ENCODE data around the gene TBC1D32. TPM values are rescaled to one million over a fixed set of nuclear protein-coding genes. Genes with fewer than 3 reads are reported as not detected.
A peak's percentile ranks its signal among the peaks of the same experiment; 100 is the strongest.
"Not testable (repeated sequence)": the region's sequence is repeated elsewhere in the genome, so short reads cannot be mapped to it uniquely, and the experiment has no call there.

The TBC1D32 gene, protein sequence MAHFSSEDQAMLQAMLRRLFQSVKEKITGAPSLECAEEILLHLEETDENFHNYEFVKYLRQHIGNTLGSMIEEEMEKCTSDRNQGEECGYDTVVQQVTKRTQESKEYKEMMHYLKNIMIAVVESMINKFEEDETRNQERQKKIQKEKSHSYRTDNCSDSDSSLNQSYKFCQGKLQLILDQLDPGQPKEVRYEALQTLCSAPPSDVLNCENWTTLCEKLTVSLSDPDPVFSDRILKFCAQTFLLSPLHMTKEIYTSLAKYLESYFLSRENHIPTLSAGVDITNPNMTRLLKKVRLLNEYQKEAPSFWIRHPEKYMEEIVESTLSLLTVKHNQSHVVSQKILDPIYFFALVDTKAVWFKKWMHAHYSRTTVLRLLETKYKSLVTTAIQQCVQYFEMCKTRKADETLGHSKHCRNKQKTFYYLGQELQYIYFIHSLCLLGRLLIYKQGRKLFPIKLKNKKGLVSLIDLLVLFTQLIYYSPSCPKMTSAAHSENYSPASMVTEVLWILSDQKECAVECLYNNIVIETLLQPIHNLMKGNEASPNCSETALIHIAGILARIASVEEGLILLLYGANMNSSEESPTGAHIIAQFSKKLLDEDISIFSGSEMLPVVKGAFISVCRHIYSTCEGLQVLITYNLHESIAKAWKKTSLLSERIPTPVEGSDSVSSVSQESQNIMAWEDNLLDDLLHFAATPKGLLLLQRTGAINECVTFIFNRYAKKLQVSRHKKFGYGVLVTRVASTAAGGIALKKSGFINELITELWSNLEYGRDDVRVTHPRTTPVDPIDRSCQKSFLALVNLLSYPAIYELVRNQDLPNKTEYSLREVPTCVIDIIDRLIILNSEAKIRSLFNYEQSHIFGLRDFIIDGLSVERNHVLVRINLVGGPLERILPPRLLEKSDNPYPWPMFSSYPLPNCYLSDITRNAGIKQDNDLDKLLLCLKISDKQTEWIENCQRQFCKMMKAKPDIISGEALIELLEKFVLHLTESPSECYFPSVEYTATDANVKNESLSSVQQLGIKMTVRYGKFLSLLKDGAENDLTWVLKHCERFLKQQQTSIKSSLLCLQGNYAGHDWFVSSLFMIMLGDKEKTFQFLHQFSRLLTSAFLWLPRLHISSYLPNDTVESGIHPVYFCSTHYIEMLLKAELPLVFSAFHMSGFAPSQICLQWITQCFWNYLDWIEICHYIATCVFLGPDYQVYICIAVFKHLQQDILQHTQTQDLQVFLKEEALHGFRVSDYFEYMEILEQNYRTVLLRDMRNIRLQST
- total RNA-seq, result 10 to 100 TPM in 1 of 2 donors, 1 to 10 TPM in 1; 7.5 to 11.8 TPM

DNA sequence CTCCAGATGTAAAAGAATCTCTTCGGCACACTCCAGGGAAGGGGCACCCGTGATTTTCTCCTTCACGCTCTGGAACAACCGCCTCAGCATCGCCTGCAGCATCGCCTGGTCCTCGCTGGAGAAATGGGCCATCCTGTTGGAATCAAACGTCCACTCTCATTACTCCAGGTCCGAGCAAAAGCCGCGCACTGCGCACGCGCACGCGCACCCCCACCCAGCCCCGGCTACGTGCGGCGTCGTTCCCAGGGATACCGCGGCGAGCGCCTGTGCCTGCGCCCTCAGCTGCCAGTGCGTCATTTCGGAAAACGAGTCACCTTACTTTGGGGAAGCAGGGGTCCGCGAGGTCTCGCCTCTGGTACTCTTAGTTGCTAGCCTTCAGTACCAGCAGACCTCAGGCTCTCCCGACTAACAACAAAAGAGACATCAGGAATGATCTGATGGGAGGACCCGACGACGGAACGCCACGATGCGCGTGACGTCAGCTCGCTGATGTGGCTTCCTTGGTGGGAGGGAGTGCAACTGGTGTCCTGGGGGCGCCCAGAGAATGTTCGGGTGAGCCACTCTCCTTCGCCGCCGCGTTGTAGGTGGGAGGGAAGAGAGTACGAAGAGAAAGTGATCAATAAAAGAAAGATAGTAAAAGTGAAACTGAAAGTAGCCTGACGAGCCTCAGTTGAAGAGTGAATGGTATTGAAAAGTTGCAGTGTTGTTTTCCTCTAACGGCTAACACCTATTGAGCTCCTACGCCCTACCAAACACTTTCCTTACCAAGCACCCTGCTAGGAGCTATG, at the start of gene TBC1D32:
Gene TBC1D32 (minus strand): TSS at position 182 of the 788 bp plus-strand sequence. CDS start 50 bp downstream, at position 132.
- ATAC-seq (peak; percentile 96 to 97), DNase-seq (ENCODE audit: low spot score) (peak; percentile 88)
- H3K27me3 Mint-ChIP-seq, result peaks cover 2% of the 10 kb centered on the region in 2 donors
- H3K4me3 Mint-ChIP-seq, result peak within 1 kb of the TSS; percentile 96
- H3K9me3 Mint-ChIP-seq, result no peaks in the 10 kb centered on the region
- H3K27ac Mint-ChIP-seq, result peak within 1 kb of the TSS; percentile 91 to 95
- no peaks in the 10 kb centered on the region for H3K36me3 Mint-ChIP-seq
- peaks cover 18 to 28% of the 10 kb centered on the region in 2 donors for H3K4me1 Mint-ChIP-seq (ENCODE audit: low read depth in 2 of 2)

DNA sequence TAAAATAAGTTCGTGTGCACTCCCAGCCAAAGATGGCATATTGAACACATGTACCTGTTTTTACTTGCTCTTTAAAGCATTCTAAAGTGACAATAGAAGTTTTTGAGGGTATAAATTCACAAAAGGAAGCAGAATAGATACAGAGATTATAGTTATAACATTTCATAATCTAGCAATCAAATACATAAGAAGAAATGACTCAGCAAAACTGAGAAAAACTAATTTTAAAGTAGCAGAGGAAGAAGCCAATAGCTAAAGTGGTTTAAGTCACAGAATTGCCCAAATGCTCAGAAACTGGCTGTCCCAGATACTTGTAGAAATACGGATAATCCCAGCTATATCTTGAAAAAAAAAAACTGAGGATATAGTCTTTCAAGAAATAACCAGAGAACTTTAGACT, 49.2 kb upstream of the TBC1D32 start:
- Mint-ChIP-seq H3K27me3 (peaks cover 5 to 11% of the 10 kb centered on the region in 2 donors), H3K4me1 (ENCODE audit: low read depth in 2 of 2) (no peaks in the 10 kb centered on the region), H3K27ac (no peak overlapping the region), H3K4me3 (no peak overlapping the region), H3K9me3 (no peaks in the 10 kb centered on the region), H3K36me3 (no peaks in the 10 kb centered on the region)
- DNase-seq (ENCODE audit: low spot score) (no peak), ATAC-seq (no peak)

DNA sequence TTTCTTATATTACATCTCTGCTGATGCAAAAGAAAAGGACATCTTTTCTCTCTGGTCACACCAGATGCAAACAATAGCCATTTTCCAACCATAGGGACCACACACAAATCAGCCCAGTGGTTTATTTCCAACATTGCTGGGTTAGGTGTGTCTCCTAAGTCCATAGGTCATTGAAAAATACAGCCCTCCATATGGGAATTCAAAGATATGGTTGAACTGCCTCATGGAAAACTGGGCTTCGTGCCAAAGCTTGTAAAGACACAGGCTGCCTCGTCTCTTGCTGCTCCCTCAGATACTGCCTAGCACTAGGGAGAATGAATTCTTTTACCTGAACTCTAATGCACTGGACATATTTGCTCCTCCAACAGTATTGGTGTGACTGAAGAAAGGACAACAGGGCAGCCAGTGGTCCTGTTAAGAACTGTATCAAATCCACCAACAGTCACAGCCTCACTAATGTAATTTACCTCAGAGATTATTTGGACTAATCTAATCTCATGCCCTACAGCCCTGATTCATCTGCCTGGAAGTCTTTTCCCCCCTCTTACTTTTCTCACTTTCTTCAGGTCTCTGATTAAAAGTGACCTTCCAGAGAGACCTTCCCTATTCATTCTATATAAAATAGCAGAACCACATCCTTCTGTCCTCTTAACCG, 48.3 kb upstream of the TBC1D32 start:
- no peaks in the 10 kb centered on the region for H3K4me1 Mint-ChIP-seq (ENCODE audit: low read depth in 2 of 2)
- H3K4me3 Mint-ChIP-seq, result no peak overlapping the region

DNA sequence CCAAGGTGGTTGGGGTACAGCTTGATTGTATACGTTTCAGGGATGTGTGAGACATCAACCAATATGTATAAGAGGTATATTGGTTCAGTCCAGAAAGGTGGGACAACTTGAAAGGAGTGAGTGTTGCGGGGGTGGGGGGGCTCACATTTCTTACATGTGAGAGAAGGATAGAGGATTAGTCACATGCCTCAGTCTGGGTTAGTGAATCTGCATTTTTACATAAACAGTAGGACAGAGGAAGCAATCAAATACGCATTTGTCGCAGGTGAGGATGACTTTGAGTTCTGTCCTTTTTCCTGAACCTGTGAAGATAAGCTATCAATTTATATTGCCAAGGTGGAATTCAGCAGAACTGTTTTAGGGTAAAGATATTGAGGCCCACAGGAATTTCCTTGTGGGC, 42.1 kb upstream of the TBC1D32 start:
- Mint-ChIP-seq H3K4me3 (no peak overlapping the region), H3K36me3 (no peaks in the 10 kb centered on the region), H3K27me3 (peaks cover 3 to 17% of the 10 kb centered on the region in 2 donors), H3K27ac (no peak overlapping the region), H3K4me1 (ENCODE audit: low read depth in 2 of 2) (no peaks in the 10 kb centered on the region), H3K9me3 (no peaks in the 10 kb centered on the region)
- ATAC-seq (no peak), DNase-seq (ENCODE audit: low spot score) (no peak)

More for the DNA sequence above, 48.3 kb upstream of the TBC1D32 start:
- no peak overlapping the region for H3K27ac Mint-ChIP-seq
- ATAC-seq (no peak), DNase-seq (ENCODE audit: low spot score) (no peak)
- H3K36me3 Mint-ChIP-seq, result no peaks in the 10 kb centered on the region
- H3K9me3 Mint-ChIP-seq, result no peaks in the 10 kb centered on the region
- peaks cover 2 to 15% of the 10 kb centered on the region in 2 donors for H3K27me3 Mint-ChIP-seq

DNA sequence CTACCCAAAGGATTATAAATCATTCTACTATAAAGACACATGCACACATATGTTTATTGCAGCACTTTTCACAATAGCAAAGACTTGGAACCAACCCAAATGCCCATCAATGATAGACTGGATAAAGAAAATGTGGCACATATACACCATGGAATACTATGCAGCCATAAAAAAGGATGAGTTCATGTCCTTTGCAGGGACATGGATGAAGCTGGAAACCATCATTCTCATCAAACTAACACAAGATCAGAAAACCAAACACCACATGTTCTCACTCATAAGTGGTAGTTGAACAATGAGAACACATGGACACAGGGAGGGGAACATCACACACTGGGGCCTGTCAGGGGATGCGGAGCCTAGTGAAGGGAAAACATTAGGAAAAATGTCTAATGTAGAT, 39.9 kb upstream of the TBC1D32 start:
- H3K27ac Mint-ChIP-seq; DNase-seq (ENCODE audit: low spot score); H3K9me3 Mint-ChIP-seq; H3K4me3 Mint-ChIP-seq; H3K36me3 Mint-ChIP-seq; ATAC-seq; H3K4me1 Mint-ChIP-seq (ENCODE audit: low read depth in 2 of 2): not testable (repeated sequence)
- H3K27me3 Mint-ChIP-seq, result peaks cover 8 to 36% of the 10 kb centered on the region in 2 donors

DNA sequence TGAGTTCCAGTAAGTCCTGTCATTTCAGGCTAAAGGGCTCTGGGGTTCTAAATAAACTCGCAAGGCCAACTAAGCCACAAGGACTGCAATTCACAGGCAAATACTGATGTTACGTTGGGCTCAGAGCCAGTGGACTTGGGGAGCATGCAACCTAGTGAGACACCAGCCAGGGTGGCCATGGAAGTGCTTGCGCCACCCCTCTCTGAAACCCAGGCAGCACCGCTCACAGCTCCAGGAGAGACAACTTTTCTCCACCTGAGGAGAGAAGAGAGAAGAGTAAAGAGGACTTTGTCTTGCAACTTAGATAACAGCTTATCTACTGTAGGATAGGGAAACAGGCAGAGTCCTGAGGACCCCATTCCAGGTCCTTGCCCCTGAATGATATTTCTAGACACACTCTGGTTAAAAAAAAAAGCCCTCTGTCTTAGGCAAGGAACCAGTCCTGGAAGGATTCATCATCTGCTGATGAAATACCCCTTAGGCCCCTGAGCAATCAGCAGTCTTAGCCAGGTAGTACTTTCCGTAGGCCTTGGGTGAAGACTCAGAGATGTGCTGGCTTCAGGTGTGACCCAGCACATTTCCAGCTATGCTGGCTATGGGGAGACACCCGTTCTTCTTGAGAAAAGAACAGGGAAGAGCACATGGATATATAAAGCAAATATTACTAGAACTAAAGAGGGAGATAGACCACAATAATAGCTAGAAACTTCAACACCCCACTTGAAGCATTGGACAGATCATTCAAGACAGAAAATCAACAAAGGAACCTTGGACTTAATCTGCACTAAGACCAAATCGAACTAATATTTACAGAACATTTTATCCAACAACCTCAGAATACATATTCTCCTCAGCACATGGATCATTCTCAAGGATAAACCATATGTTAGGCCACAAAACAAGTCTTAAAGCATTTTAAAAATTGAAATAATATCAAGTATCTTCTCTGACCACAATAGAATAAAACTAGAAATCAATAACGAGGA, 31.5 kb upstream of the TBC1D32 start:
- Mint-ChIP-seq H3K27ac (no peak overlapping the region), H3K27me3 (peaks cover 6 to 60% of the 10 kb centered on the region in 2 donors), H3K9me3 (no peaks in the 10 kb centered on the region), H3K4me3 (no peak overlapping the region), H3K4me1 (ENCODE audit: low read depth in 2 of 2) (no peaks in the 10 kb centered on the region), H3K36me3 (peaks cover 4% of the 10 kb centered on the region)
- ATAC-seq (no peak), DNase-seq (ENCODE audit: low spot score) (no peak)

DNA sequence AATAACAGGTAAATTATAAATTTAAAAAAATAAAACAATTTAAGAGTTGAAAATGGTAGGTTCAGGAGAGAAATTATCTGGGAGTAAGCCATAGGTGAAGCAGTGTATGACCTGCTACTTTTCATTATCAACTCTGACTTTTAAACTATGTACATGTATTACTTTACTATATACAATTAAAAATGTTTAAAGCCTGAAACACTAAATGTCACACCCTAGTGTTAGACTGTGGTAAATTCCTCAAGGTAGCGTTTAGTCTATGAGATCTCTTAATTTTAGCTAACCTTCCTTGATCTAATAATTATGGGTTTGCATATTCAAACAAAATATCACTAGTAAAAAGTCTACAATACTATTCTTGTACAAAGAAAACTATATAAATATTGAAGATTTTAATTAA, 22.3 kb upstream of the TBC1D32 start:
- Mint-ChIP-seq H3K9me3 (no peaks in the 10 kb centered on the region), H3K27me3 (peaks cover 18 to 29% of the 10 kb centered on the region in 2 donors), H3K4me1 (ENCODE audit: low read depth in 2 of 2) (no peaks in the 10 kb centered on the region), H3K27ac (no peak overlapping the region), H3K36me3 (no peaks in the 10 kb centered on the region), H3K4me3 (no peak overlapping the region)
- no peak for DNase-seq (ENCODE audit: low spot score)
- no peak for ATAC-seq

DNA sequence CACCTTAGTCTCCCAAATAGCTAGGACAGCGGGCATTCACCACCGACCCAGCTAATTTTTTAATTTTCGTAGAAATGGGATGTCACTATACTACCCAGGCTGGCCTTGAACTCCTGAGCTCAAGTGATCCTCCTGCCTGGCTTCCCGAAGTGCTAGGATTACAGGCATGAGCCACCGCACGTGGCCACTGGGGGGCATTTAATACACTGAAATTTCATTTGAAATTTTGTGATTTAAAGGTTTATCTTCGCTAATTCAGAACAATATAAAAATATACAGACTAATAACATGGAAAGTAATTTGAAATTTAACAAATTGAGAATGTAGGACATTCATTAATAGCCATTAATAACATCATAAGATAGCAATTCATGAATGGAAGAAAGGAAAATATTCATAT, 20.5 kb upstream of the TBC1D32 start:
- DNase-seq (ENCODE audit: low spot score), result no peak
- Mint-ChIP-seq H3K4me3 (no peak overlapping the region), H3K36me3 (no peaks in the 10 kb centered on the region)

DNA sequence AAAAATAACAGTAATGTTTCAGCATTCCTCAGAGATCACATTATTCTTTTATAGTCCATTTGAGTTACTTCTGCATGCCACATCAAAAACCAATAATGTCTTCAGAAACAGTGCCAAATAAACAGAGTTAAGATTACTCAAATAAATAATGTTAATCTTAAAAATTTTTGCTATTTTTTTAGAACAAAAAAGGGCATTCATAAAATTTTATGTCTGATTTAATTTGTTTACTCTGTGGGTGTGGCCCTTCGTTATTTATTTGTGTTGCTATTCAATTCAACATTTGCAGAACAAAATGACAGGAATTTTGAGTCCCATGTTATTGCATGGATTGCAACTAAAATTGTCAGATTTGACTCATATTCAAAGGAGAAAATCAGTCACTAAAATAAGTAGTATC, 18.7 kb upstream of the TBC1D32 start:
- ATAC-seq, result no peak
- no peak for DNase-seq (ENCODE audit: low spot score)
- Mint-ChIP-seq H3K27me3 (peaks cover 27 to 43% of the 10 kb centered on the region in 2 donors), H3K27ac (no peak overlapping the region), H3K36me3 (no peaks in the 10 kb centered on the region), H3K4me3 (no peak overlapping the region), H3K9me3 (no peaks in the 10 kb centered on the region), H3K4me1 (ENCODE audit: low read depth in 2 of 2) (no peaks in the 10 kb centered on the region)

More for the DNA sequence above, 20.5 kb upstream of the TBC1D32 start:
- no peaks in the 10 kb centered on the region for H3K9me3 Mint-ChIP-seq
- no peak for ATAC-seq
- peaks cover 23 to 39% of the 10 kb centered on the region in 2 donors for H3K27me3 Mint-ChIP-seq
- no peak overlapping the region for H3K27ac Mint-ChIP-seq
- no peaks in the 10 kb centered on the region for H3K4me1 Mint-ChIP-seq (ENCODE audit: low read depth in 2 of 2)

DNA sequence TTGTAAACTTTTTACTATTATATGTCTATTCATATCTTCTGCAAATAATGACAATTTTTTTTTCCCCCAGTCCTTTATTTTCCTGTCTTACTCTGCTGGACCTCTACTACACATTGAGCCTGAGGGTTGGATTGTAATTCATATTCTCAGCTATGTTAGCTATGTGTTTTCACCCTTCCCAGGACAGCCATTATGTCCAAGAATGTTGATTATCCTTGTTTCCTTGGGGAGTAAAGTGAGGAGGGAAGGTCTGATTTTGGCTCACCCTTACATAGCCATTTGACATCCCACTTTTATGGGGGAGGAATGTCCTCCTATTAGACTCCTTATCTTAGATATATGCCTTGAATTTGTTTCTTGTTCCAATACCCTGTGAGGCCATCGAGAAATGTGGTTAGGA, 17.6 kb upstream of the TBC1D32 start:
- Mint-ChIP-seq H3K27ac (no peak overlapping the region), H3K27me3 (peaks cover 25 to 43% of the 10 kb centered on the region in 2 donors), H3K4me3 (no peak overlapping the region), H3K9me3 (no peaks in the 10 kb centered on the region), H3K36me3 (no peaks in the 10 kb centered on the region), H3K4me1 (ENCODE audit: low read depth in 2 of 2) (no peaks in the 10 kb centered on the region)
- no peak for DNase-seq (ENCODE audit: low spot score)
- ATAC-seq, result no peak

DNA sequence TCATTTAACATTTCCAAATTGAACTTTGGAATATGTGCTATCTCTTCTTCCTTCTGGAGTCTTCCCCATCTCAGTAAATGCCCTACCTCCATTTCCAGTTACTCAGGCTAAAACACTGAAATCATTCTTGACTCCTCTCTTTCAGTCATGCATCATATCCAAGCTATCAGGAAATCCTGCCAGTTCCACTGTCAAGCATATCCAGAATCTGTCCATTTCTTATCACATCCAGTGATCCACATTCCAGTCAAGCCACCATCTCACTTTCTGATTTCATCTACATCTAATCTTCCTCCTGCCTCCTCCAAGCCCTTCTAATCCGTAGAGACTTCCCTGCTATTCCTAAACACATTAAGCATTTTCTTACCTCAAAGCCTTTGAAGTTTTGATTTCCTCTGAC, 15.3 kb upstream of the TBC1D32 start:
- H3K4me3 Mint-ChIP-seq, result no peak overlapping the region
- peaks cover 30 to 43% of the 10 kb centered on the region in 2 donors for H3K27me3 Mint-ChIP-seq
- DNase-seq (ENCODE audit: low spot score) (no peak), ATAC-seq (no peak)
- H3K9me3 Mint-ChIP-seq, result no peaks in the 10 kb centered on the region
- H3K36me3 Mint-ChIP-seq, result no peaks in the 10 kb centered on the region
- no peak overlapping the region for H3K27ac Mint-ChIP-seq
- H3K4me1 Mint-ChIP-seq (ENCODE audit: low read depth in 2 of 2), result no peaks in the 10 kb centered on the region

DNA sequence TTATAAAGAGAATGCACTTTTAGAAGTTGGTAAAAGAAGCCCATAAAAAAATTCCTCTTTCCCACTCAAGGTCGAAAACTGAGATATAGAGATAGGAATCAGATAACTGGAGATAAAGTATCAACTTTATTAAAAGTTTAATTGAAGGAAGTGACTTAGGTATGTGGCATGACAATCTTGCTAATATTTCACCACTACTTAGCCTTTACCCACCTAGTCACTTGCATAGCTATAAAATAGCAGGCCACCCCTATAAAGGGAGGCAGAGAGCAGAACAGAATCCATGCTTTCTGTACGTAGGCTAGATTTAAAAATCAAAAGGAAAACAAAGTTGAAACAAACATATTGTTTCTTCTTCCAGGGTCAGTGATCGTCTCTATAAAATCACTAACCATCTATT, 13.2 kb upstream of the TBC1D32 start:
- H3K9me3 Mint-ChIP-seq, result no peaks in the 10 kb centered on the region
- H3K27me3 Mint-ChIP-seq, result peaks cover 28 to 48% of the 10 kb centered on the region in 2 donors
- no peak overlapping the region for H3K27ac Mint-ChIP-seq
- DNase-seq (ENCODE audit: low spot score) (no peak), ATAC-seq (no peak)
- H3K4me1 Mint-ChIP-seq (ENCODE audit: low read depth in 2 of 2), result no peaks in the 10 kb centered on the region
- no peaks in the 10 kb centered on the region for H3K36me3 Mint-ChIP-seq
- H3K4me3 Mint-ChIP-seq, result no peak overlapping the region
